Caco-2 (cell line): Measurements from ENCODE around the gene CEL. TPM values are rescaled to one million over a fixed set of nuclear protein-coding genes. Genes with fewer than 3 reads are reported as not detected.
A peak's percentile ranks its signal among the peaks of the same experiment; 100 is the strongest.

ENCODE experiments used
- BruUV-seq: library from RNA; stranded (reverse); fragments of 400-500 nt; replicated peaks from 2 replicates; lab custom pipeline; 2021; lab: Mats Ljungman, UMichigan
- CTCF ChIA-PET: fragments of 300-600 bp; sonication (Branson Sonifier 250); formaldehyde crosslinking; loops from one replicate; lab custom pipeline; 2022; ENCODE audit warnings: antibody characterized with exemption; lab: Charles Lee
- POLR2A ChIA-PET: fragments of 300-600 bp; sonication (Branson Sonifier 250); formaldehyde crosslinking; loops from one replicate; lab custom pipeline; 2022; ENCODE audit warnings: antibody characterized with exemption; lab: Charles Lee
- DNase-seq, 2 experiments: peaks; one replicate each; pipeline versions ENCODE4 v3.0.0 to v3.0.0-alpha.2; 2020 to 2022
- H3K27me3 ChIP-seq: replicated peaks from 2 replicates; pipeline ENCODE4 v1.6.0; 2011; ENCODE audit warnings: low read length; ENCODE audit not compliant: control insufficient read depth, insufficient read depth
- H3K36me3 ChIP-seq: 2 replicates; pipeline ENCODE4 v1.5.1; 2011; ENCODE audit warnings: low read length; ENCODE audit not compliant: control insufficient read depth, insufficient read depth
- H3K4me1 ChIP-seq: fragments of 250-450 bp; sonication (Bioruptor Pico); 2 replicates; pipeline ENCODE4 v1.5.1; 2020; ENCODE audit warnings: mild to moderate bottlenecking
- H3K4me3 ChIP-seq: 2 replicates; pipeline ENCODE4 v1.5.1; 2011; ENCODE audit warnings: low read depth, mild to moderate bottlenecking, control low read depth, low read length
- H3K9me3 ChIP-seq: fragments of 250-450 bp; sonication (Bioruptor Pico); 2 replicates; pipeline ENCODE4 v1.5.1; 2020; ENCODE audit warnings: mild to moderate bottlenecking, moderate library complexity
- H3K27ac Mint-ChIP-seq: one replicate; pipeline ENCODE4 v1.8.0; 2022; ENCODE audit warnings: mixed read lengths; ENCODE audit not compliant: unreplicated experiment
- H3K27me3 Mint-ChIP-seq: one replicate; pipeline ENCODE4 v1.8.0; 2022; ENCODE audit warnings: mixed read lengths; ENCODE audit not compliant: insufficient read depth, unreplicated experiment
- H3K36me3 Mint-ChIP-seq: one replicate; pipeline ENCODE4 v1.8.0; 2022; ENCODE audit warnings: mild to moderate bottlenecking, mixed read lengths; ENCODE audit not compliant: insufficient read depth, unreplicated experiment
- H3K4me1 Mint-ChIP-seq: one replicate; pipeline ENCODE4 v1.8.0; 2022; ENCODE audit warnings: low read depth, mixed read lengths; ENCODE audit not compliant: unreplicated experiment
- H3K4me3 Mint-ChIP-seq: one replicate; pipeline ENCODE4 v1.8.0; 2022; ENCODE audit warnings: mild to moderate bottlenecking, moderate library complexity, mixed read lengths; ENCODE audit not compliant: unreplicated experiment
- H3K9me3 Mint-ChIP-seq: one replicate; pipeline ENCODE4 v1.8.0; 2022; ENCODE audit warnings: mixed read lengths; ENCODE audit not compliant: unreplicated experiment
- intact Hi-C: fragments of 100-400 bp; cut with micrococcal nuclease; formaldehyde crosslinking; loops from one replicate; pipeline ENCODE4 v1.10.0; 2022; ENCODE audit not compliant: unreplicated experiment
- total RNA-seq: library from RNA; stranded (reverse); gene quantifications from 2 replicates; pipeline ENCODE4 v1.2.3, GENCODE V29; 2022
- TF ChIP-seq, protein P1 (sequence below), 2 experiments: fragments of 200-600 bp in 1 of 2; IDR thresholded peaks; 1 replicate in 1 of 2; 2 replicates in 1 of 2; pipeline versions ENCODE4 v1.5.1 to v1.8.0; 2011 to 2022; ENCODE audit warnings: antibody characterized with exemption in 1 of 2, control low read depth in 1 of 2, inconsistent platforms in 1 of 2, low read depth in 1 of 2, low read length in 1 of 2, mild to moderate bottlenecking in 1 of 2, moderate library complexity in 1 of 2; ENCODE audit not compliant: insufficient read depth in 1 of 2, severe bottlenecking in 1 of 2, unreplicated experiment in 1 of 2

CEL gene
- total RNA-seq, 1 experiment from 2014 or later, result 2.0 TPM

DNA sequence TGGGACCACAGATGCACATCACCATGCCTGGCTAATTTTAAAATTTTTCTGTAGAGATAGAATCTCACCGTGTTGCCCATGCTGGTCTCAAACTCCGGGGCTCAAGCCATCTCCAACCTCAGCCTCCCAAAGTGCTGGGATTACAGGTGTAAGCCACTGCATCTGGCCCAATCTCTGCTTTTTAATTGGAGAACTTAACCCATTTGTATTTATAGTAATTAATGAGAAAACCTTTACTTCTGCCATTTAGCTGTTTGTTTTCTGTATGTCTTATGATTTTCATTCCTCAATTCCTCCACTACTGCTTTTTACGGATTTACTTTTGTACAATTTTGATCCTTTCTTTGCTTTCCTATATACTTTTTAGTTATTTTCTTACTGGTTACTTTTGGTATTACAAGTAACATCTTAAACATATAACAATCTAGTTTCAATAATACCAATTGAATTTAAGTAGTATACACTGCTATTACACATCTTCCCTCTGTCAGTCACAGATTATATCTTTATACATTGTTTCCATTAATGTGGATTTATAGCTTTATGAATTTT lies 33.1 kb downstream of the CEL start:
- no peak overlapping the region for H3K27ac Mint-ChIP-seq
- ChIA-PET CTCF (interaction anchor here (0.6 kb wide), 1 partner anchor 26 kb away, joined by 3 read pairs; no protein-coding TSS in a partner anchor), POLR2A (interaction anchor here (0.8 kb wide), 1 partner anchor 55 kb away, joined by 4 read pairs; no protein-coding TSS in a partner anchor)
- Histone ChIP-seq H3K27me3 (no peaks in the 10 kb centered on the region), H3K9me3 (peaks cover 14% of the 10 kb centered on the region), H3K4me1 (no peaks in the 10 kb centered on the region), H3K4me3 (no peak overlapping the region), H3K36me3 (peaks cover 4% of the 10 kb centered on the region)
- TF ChIP-seq, protein P1, sequence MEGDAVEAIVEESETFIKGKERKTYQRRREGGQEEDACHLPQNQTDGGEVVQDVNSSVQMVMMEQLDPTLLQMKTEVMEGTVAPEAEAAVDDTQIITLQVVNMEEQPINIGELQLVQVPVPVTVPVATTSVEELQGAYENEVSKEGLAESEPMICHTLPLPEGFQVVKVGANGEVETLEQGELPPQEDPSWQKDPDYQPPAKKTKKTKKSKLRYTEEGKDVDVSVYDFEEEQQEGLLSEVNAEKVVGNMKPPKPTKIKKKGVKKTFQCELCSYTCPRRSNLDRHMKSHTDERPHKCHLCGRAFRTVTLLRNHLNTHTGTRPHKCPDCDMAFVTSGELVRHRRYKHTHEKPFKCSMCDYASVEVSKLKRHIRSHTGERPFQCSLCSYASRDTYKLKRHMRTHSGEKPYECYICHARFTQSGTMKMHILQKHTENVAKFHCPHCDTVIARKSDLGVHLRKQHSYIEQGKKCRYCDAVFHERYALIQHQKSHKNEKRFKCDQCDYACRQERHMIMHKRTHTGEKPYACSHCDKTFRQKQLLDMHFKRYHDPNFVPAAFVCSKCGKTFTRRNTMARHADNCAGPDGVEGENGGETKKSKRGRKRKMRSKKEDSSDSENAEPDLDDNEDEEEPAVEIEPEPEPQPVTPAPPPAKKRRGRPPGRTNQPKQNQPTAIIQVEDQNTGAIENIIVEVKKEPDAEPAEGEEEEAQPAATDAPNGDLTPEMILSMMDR (IDR thresholded peaks at IDR 0.05; ENCODE audit: insufficient read depth in 1 of 2, low read depth in 1 of 2, low read length in 1 of 2, severe bottlenecking in 1 of 2, unreplicated experiment in 1 of 2), result no peak
- no peaks in the 10 kb centered on the region for H3K27me3 Mint-ChIP-seq
- no peaks in the 10 kb centered on the region for H3K4me1 Mint-ChIP-seq
- peaks cover 26% of the 10 kb centered on the region for H3K36me3 Mint-ChIP-seq
- DNase-seq, result no peak
- no peak overlapping the region for H3K4me3 Mint-ChIP-seq
- peaks cover 23% of the 10 kb centered on the region for H3K9me3 Mint-ChIP-seq
- no TSS peak for BruUV-seq
- intact Hi-C loops, result no loop called here

DNA sequence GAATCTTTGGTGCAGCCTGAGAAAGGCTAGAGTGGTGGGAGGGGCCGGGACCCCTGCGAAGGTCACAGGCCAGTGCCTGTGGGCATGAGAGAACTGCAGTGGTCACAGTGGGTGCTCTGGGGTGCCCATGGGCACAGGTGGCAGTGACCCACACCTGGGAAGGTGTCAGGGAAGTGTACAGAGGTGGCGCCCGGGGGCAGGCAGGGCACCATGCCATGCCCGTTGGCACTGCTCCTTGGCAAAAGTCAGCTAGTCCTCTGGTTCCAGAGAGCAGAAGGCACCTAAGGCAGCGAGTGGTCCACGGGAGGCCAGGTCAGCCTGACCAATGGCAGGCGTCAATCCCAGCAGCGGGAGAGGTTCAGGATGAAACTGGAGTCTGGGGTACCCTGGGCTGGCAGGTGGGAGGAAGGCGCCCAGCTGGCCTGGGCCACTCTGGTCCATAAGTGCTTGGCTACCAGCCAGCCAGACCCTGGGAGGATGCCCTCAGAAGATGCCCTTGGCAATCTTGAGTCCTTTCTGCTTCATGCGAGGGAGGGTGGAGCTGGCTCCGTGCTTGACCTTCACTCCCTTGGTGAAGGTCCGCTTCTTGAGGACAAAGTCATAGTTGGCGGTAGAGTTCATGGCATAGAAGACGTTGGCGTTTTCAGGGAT lies 36.4 kb downstream of the CEL start:
- BruUV-seq, result no TSS peak
- Mint-ChIP-seq H3K27me3 (no peaks in the 10 kb centered on the region), H3K9me3 (peaks cover 23% of the 10 kb centered on the region), H3K27ac (no peak overlapping the region), H3K4me3 (no peak overlapping the region), H3K36me3 (peaks cover 47% of the 10 kb centered on the region), H3K4me1 (no peaks in the 10 kb centered on the region)
- TF ChIP-seq, protein P1 (IDR thresholded peaks at IDR 0.05; ENCODE audit: insufficient read depth in 1 of 2, low read depth in 1 of 2, low read length in 1 of 2, severe bottlenecking in 1 of 2, unreplicated experiment in 1 of 2), result no peak
- Histone ChIP-seq H3K36me3 (peaks cover 5% of the 10 kb centered on the region), H3K27me3 (no peaks in the 10 kb centered on the region), H3K9me3 (peaks cover 14% of the 10 kb centered on the region), H3K4me1 (no peaks in the 10 kb centered on the region), H3K4me3 (no peak overlapping the region)
- peak in 1 of 2 experiments; percentile 19 for DNase-seq
- ChIA-PET CTCF (no interaction called here), POLR2A (no interaction called here)
- intact Hi-C loops, result no loop called here

DNA sequence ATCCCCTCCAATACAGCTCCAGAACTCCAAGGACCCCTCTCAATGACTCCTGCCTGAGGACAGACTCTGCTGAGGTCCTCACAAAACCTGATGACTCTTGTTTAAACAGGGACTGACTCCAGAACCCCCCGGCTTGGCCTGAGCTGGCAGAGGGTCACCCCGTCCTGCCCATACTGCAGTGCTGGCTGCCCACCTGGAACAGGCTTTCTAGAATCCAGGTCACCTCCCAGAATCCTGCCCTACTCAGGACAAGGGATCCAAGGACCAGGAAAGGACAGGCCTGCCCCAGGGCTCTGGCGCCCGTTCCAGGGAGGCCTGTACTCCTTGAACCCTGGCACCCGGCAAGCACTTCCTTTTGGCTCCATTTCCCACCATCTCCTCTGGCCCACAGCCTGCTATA lies 37.1 kb downstream of the CEL start:
- Histone ChIP-seq H3K27me3 (no peaks in the 10 kb centered on the region), H3K4me3 (no peak overlapping the region), H3K9me3 (peaks cover 14% of the 10 kb centered on the region), H3K4me1 (no peaks in the 10 kb centered on the region), H3K36me3 (peaks cover 5% of the 10 kb centered on the region)
- ChIA-PET CTCF (interaction anchor here (1.3 kb wide), 1 partner anchor 45 kb away, joined by 3 read pairs; no protein-coding TSS in a partner anchor), POLR2A (no interaction called here)
- intact Hi-C loops, result no loop called here
- H3K4me3 Mint-ChIP-seq, result no peak overlapping the region
- H3K27me3 Mint-ChIP-seq, result no peaks in the 10 kb centered on the region
- no peak for DNase-seq
- H3K4me1 Mint-ChIP-seq, result no peaks in the 10 kb centered on the region
- H3K9me3 Mint-ChIP-seq, result peaks cover 23% of the 10 kb centered on the region
- H3K36me3 Mint-ChIP-seq, result peaks cover 47% of the 10 kb centered on the region
- BruUV-seq, result no TSS peak
- TF ChIP-seq, protein P1 (IDR thresholded peaks at IDR 0.05; ENCODE audit: insufficient read depth in 1 of 2, low read depth in 1 of 2, low read length in 1 of 2, severe bottlenecking in 1 of 2, unreplicated experiment in 1 of 2), result no peak
- no peak overlapping the region for H3K27ac Mint-ChIP-seq
